Stomach (tissue), 4 donors: ENCODE results near the gene FCN1.

Experiments
- CTCF ChIP-seq, 7 experiments: fragments of 450-650 bp in 4 of 7; fragments of 200-600 bp in 3 of 7; sonication (generic) in 3 of 7; IDR thresholded peaks; one replicate each; pipeline ENCODE4 v1.5.1; 2016 to 2019; ENCODE audit warnings: antibody characterized with exemption in 7 of 7, control low read depth in 2 of 7, mild to moderate bottlenecking in 1 of 7
- EP300 ChIP-seq: sonication (generic); formaldehyde crosslinking; IDR thresholded peaks from one replicate; pipeline ENCODE4 v1.6.1; 2017; ENCODE audit warnings: antibody characterized with exemption
- POLR2A ChIP-seq, 4 donors: fragments of 450-650 bp; IDR thresholded peaks; one replicate each; pipeline ENCODE4 v1.6.1; 2016; ENCODE audit warnings: antibody characterized with exemption in 4 of 4, control low read depth in 2 of 4, mild to moderate bottlenecking in 1 of 4, moderate library complexity in 1 of 4

- TF ChIP-seq CTCF (IDR thresholded peaks at IDR 0.05), result no peak
- no peak for TF ChIP-seq EP300
- TF ChIP-seq POLR2A (IDR thresholded peaks at IDR 0.05), result no peak
These were observed 25.7 kb upstream of the FCN1 start for GRCh38 chr9:134943411-134943810.
